NCI-H1048 (cell line): ENCODE measurements around the gene NFYC.
A peak's percentile ranks its signal among the peaks of the same experiment; 100 is the strongest.
"Not testable (repeated sequence)": the region's sequence is repeated elsewhere in the genome, so short reads cannot be mapped to it uniquely, and the experiment has no call there.

Experiments
- DNase-seq: peaks from one replicate; lab custom pipeline; 2025; lab: John Stamatoyannopoulos, UW

The NFYC gene

GRCh38 chr1:40706626-40707025, 15.1 kb downstream of the NFYC start:
- DNase-seq, result no peak

GRCh38 chr1:40708750-40709099, 17.2 kb downstream of the NFYC start:
- peak; percentile 74 for DNase-seq

DNA sequence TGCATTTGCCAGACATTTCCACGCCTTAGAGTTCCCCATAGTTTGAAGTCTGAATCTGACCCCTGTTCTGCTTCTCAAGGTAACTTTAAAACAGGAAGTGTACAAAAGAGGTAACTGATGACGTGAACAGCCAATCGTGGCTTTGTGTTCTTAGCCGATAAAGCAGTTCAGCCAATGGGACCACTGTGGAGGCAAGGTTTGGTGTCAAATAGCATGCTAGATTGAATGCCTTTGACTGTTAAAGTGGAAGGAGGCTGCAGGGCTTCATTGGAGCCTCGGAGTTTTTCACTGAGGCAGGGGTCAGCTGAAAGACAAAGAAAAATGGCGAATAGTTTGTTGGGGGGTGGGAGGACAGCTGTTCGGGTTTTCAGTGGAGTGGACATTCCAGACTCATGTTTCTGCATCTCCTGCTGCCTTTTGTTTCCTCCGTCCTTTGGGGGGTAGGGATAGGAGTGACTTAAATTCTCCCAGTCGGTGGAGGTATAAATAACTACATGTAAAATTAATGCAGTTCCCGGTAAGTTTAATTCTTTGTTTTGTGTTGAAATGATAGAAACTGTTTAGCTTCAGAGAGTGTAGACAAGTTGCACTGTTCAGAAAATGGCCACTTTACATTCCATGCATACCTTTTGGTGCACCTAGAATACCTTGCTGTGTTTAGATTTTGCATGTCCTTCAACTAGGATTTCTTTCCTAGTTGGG, 17.7 kb downstream of the NFYC start:
- peak; percentile 95 for DNase-seq

DNA sequence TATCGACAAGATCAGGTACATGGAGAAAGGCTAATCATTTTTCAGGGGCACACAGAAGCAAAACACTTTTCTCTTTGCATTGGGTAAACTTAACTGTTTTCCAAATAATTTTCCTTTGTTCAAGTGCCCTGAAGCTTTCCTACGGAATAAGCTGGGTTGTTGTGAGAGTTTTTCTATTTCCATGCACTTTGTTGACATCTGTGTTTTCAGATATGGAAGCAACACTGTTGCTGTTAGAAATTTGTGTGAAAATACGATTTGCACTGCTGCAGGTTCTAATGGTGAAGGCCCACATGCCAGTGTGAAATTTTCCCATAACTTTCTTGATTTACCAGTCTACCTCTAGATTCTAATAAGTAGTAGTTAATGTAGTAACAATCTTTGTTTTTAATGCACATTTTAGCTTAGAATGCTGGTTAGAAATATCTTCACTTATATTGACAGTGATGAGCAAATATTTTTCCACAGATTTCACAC, 18.3 kb downstream of the NFYC start:
- DNase-seq, result no peak

- DNase-seq, result no peak
Observed at GRCh38 chr1:40710581-40711315, 19.2 kb downstream of the NFYC start.

- DNase-seq, result no peak
Observed at GRCh38 chr1:40711465-40712404, 20.2 kb downstream of the NFYC start.

GRCh38 chr1:40712405-40712944, 21.0 kb downstream of the NFYC start:
- no peak for DNase-seq

DNA sequence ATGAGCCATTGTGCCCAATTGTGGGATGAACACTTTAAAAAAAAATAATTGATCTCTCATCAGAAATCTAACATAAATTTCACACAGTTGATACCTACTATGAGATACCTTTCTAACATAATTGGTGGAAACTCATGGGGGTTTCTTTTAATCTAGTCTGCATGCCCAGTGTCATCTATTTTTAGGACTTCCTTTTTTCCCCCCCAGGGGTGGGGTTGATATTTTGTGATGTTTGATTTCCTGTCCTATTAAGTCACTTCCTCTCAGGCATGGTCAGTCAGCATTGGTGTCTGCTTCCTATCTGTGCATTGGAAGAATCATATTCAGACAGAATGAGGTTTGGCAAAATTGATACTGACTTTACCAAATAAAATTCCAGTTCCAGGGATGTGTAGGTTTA, 21.5 kb downstream of the NFYC start:
- no peak for DNase-seq

GRCh38 chr1:40715491-40716059, 24.1 kb downstream of the NFYC start:
- no peak for DNase-seq

GRCh38 chr1:40717065-40717464, 25.6 kb downstream of the NFYC start:
- DNase-seq, result no peak

GRCh38 chr1:40717955-40718354, 26.5 kb downstream of the NFYC start:
- DNase-seq, result no peak

- no peak for DNase-seq
Observed at GRCh38 chr1:40720493-40720892, 29.0 kb downstream of the NFYC start.

DNA sequence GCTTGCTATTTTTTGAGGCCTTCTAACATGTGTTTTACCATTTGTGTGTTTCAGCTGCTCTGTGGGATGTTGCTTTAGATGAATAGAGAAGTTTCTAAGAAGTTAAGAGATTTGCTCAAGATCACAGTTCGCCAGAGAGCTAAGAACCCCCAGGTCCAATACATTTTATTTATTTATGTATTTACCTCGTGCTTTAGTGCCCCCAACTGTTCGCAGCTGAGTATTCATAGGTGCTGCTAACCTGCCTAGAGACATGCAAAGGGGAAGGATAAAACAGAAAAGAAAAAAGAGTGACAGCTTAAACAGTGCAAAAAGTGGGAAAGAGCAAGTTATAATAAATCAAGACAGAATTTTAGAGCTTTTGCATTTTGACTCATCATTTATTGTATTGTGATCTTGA, 31.1 kb downstream of the NFYC start:
- no peak for DNase-seq

GRCh38 chr1:40723196-40723955, 31.9 kb downstream of the NFYC start:
- DNase-seq, result no peak

DNA sequence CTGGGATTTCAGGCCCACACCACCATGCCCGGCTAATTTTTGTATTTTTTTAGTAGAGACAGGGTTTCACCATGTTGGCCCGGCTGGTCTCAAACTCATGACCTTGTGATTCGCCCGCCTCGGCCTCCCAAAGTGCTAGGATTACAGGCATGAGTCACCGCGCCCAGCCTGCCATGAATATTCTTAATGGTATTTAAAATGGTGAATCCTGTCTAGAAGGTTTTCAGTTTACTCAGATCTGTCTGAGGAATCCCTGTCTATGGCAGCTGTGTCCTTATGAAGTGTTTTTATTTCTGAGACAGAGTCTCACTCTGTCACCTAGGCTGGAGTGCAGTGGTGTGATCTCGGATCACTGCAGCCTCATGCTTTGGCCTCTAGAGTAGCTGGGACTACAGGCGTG, 36.2 kb downstream of the NFYC start:
- not testable (repeated sequence) for DNase-seq

DNA sequence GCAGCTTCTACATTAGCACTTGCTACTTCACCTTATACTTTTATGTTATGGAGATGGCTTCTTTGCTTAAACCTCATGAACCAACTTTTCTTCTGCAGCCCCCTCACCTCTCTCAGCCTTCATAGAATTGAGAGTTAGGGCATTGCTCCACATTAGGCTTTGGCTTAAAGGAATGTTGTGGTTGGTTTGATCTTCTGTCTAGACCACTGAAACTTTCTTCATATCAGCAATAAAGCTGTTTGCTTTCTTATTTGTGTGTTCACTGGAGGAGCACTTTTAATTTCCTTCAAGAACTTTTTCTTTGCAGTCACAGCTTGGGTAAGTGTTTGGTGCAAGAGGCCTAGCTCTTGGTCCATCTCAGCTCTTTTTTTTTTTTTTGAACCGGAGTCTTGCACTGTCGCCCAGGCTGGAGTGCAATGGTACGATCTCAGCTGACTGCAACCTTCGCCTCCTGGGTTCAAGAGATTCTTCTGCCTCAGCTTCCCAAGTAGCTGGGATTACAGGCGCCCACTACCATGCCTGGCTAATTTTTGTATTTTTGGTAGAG, 37.9 kb downstream of the NFYC start:
- not testable (repeated sequence) for DNase-seq

- no peak for DNase-seq
Observed at GRCh38 chr1:40732756-40733301, 41.3 kb downstream of the NFYC start.

DNA sequence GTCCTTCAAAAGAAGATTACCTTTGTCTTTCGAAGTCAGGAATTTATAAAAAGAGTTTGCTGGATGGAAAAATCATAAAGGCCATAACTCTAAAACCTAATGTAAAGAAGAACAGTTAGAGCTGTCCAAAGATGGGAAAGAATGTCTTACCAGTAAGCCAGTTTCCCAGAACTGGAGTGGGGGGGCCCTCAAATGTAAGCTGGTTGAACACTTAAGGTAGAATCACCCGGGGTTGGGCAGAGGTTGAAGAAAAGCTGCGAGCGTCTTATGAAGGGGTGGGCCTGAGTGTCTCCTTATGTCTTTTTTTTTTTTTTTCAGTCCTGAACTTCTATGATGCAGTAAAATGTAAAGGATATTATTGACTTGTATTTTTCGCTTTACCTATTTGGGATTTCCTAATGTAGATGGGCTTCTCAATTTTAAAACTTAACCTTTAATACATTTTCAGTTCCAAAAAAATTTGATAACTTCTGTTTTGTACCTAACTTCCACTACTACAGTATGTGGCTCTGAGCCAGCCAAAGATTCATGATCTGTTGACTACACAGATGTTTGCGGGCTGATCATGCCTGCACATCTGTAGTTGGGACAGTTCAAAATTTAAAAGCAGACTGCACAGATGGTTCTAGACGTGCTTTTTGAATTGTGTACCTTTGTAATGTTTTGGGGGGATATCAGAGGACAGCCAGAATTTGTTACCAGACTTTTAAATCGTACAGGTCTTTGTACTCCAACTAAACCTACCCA, 43.6 kb downstream of the NFYC start:
- no peak for DNase-seq

- DNase-seq, result no peak
Observed at GRCh38 chr1:40736085-40736531, 44.6 kb downstream of the NFYC start.

- no peak for DNase-seq
Observed at GRCh38 chr1:40738831-40739230, 47.3 kb downstream of the NFYC start.
